NCI-H187 (cell line): ENCODE data around the gene B3GALNT2.

ENCODE experiments used
- DNase-seq, 2 experiments: peaks; one replicate each; lab custom pipeline; 2025; lab: John Stamatoyannopoulos, UW

Gene B3GALNT2

DNA sequence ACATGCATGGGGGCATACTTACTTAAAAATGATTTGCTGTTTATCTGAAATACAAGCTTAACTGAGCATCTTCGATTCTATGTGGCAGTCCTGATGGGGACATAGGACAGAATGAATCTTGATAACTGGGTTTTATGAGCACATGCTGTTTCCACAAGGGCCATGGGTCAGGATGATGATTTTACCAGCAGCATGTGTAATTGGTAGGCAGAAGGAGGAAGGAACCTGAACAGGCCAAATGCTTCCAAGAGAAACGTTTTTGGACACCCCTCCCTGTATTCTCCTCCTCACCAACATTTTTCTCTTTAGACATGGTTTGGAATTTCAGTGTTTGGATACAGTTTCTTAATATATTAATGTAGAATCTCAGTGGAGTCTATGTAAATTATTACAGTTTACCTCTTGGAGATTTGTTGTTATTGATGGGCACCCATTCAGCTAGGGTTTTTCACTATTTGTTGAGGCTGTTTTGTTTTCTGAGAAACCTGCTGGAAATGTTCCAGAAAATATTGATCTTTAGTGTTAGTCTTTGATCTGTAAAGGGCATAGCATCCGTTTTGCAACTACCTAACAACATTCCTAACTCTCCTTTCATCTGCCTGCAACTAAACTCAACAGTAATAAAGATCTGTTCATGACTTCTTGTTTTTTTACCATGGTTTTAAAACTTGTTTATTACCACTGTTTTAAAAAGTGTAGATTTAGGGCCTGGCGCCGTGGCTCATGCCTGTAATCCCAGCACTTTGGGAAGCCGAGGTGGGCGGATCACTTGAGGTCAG, 95.0 kb downstream of the B3GALNT2 start:
- DNase-seq, result no peak

DNA sequence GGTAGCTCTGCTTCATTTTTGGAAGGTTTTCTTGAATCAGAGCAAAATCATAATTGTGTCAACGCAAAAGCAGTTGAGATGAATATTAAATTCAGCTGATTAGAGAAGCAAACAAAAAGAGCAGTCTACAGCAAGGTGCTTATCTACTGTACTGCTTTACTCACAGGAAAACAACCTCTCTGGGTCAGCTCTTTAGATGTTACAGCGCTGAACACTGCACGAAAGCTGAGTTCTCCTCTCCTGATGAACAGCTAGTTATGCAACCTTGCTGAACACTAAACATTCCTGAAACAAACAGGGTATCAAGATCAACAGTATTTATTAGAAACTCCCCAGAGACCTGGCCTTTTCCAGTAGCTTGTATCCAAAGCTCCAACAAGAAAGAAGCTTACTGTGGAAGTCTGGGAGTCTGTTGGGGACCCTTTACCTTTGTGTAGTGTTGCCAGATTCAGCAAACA, 95.7 kb downstream of the B3GALNT2 start:
- no peak for DNase-seq

DNA sequence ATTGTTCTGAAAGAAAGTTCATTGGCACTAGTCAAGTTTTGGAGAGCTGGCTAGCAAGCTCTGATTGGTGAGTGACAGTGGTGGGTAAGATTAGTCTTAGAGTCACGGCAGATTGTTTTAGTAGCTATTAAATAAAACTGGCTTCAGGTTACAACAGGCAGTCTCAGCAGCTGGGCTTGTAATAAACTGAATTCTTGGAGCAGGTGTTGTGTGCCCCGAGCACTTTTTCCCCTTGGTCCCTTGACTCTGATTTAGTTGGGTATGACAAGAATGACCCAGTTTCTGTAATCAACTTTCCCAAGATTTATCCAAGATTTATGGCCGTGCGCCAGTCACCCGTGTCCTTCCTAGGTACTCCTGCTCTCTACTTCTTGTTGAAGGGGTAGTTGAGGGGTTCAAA, 96.8 kb downstream of the B3GALNT2 start:
- DNase-seq, result no peak

DNA sequence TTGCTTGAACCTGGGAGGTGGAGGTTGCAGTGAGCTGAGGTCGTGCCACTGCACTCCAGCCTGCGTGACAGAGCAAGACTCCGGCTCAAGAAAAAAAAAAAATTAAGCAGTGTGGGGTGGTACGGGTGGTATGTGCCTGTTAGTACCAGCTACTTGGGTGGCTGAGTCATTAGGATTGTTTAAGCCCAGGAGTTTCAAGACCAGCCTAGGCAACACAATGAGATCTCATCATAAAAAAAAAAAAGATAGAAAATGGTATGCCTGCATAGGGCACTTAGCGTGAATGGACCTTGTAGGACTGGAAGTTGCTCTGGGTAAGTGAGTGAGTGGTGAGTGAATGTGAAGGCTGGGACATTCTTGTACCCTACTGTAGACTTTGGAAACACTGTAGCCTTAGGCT, 100.1 kb downstream of the B3GALNT2 start:
- no peak for DNase-seq

DNA sequence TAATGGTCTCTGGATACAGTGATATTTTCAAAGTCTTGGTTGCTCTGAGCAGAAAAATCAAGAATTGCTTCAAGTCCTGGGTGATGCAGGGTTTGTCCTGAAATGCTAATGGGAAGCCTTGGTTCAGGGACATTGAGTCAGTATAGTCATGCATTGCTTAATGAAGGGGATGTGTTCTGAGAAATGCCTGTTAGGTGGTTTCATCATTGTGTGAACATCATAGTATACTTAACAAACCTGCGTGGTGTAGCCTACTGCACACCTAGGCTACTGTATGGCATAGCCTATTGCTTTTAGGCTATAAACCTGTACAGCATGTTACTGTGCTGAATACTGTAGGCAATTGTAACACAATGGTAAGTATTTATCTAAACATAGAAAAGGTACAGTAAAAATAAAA, 100.7 kb downstream of the B3GALNT2 start:
- DNase-seq, result no peak

DNA sequence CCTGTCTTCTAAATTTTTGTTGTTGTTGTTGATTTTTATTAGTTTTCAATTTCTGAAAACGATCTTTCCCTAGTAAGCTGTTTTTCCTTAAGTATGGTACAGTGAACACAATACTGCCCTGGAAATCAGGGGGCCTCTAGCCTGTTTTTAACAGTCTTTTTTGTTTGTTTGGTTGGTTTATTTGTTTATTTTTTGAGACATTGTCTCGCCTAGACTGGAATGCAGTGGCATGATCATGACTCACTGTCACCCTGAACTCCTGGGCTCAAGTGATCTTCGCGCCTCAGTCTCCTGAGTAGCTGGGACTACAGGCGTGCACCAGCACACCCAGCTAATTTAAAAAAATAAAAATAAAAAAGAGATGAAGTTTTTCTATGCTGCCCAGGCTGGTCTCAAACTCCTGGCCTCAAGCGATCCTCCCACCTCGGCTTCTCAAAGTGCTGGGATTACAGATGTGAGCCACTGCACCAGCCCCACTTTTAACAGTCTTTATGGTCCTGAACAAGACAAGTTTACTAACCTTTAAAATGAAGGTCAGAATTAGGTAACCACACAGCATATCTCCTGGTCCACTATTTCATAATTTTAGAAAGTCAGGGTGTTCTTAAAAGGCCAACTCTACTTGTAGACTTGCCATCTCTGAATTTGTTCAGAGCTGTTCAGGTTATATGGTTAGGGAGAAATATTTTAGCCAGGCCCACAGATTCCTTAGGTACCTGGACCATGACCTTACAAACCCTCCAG, 101.6 kb downstream of the B3GALNT2 start:
- no peak for DNase-seq

DNA sequence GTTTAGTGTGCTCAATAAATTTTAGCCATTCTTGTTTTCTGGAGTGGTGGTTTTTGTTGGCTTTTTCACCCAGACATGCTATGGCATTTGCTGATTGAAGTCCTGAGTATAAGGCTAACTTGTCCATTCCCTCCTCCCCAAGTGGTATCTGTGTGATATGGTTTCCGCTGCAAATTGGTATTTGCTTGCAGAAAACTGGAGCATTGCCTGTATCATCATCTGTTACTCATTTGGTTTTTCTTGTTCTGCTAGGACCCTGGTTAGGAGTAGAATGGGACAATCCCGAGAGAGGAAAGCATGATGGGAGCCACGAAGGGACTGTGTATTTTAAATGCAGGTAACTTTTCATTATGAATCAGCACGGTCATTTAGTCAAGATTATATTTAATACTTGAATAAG, 103.0 kb downstream of the B3GALNT2 start:
- no peak for DNase-seq
